Karpas-422 (cell line): ENCODE results near the gene PGAM1. TPM values are rescaled to one million over a fixed set of nuclear protein-coding genes. Genes with fewer than 3 reads are reported as not detected.

Experiments
- DNase-seq: peaks from one replicate; pipeline ENCODE4 v3.0.0-alpha.2; 2015
- H2AFZ ChIP-seq: fragments of 200-600 bp; sonication (generic); 2 replicates; pipeline ENCODE4 v1.6.1; 2014; ENCODE audit warnings: antibody characterized with exemption, low read length, mixed read lengths
- H3K27ac ChIP-seq: fragments of 200-600 bp; sonication (generic); 2 replicates; pipeline ENCODE4 v1.5.1; 2014; ENCODE audit warnings: mild to moderate bottlenecking, low read length, moderate library complexity
- H3K27me3 ChIP-seq: fragments of 200-600 bp; sonication (generic); 2 replicates; pipeline ENCODE4 v1.6.1; 2014; ENCODE audit warnings: low read length, mixed read lengths
- H3K36me3 ChIP-seq: fragments of 200-600 bp; sonication (generic); 2 replicates; pipeline ENCODE4 v1.6.1; 2014; ENCODE audit warnings: low read length, mixed read lengths; ENCODE audit not compliant: insufficient read depth
- H3K4me1 ChIP-seq: fragments of 200-600 bp; sonication (generic); 2 replicates; pipeline ENCODE4 v1.6.1; 2014; ENCODE audit warnings: mild to moderate bottlenecking, low read length, mixed read lengths
- H3K4me2 ChIP-seq: fragments of 200-600 bp; sonication (generic); 2 replicates; pipeline ENCODE4 v1.6.1; 2014; ENCODE audit warnings: low read length, low read depth, mild to moderate bottlenecking; ENCODE audit not compliant: poor library complexity, severe bottlenecking
- H3K4me3 ChIP-seq: fragments of 200-600 bp; sonication (generic); 2 replicates; pipeline ENCODE4 v1.5.1; 2014; ENCODE audit warnings: mild to moderate bottlenecking, antibody characterized with exemption, low read length, mixed read lengths
- H3K79me2 ChIP-seq: fragments of 200-600 bp; sonication (generic); 2 replicates; pipeline ENCODE4 v1.6.1; 2014; ENCODE audit warnings: mild to moderate bottlenecking, low read length, mixed read lengths
- H3K9ac ChIP-seq: fragments of 200-600 bp; sonication (generic); 2 replicates; pipeline ENCODE4 v1.6.0; 2014; ENCODE audit warnings: low read length
- H3K9me2 ChIP-seq: fragments of 200-600 bp; sonication (generic), shearing (Covaris generic); replicated peaks from 2 replicates; pipeline ENCODE4 v1.6.0; 2014; ENCODE audit warnings: mild to moderate bottlenecking, low read length, moderate library complexity; ENCODE audit not compliant: insufficient read depth
- H3K9me3 ChIP-seq: fragments of 300-700, 200-600 bp; sonication (generic); 2 replicates; pipeline ENCODE4 v1.6.1; 2014; ENCODE audit warnings: low read length, mixed read lengths
- H4K20me1 ChIP-seq: fragments of 200-600 bp; sonication (generic); 2 replicates; pipeline ENCODE4 v1.6.1; 2014; ENCODE audit warnings: mild to moderate bottlenecking, antibody characterized with exemption, low read length, low read depth; ENCODE audit not compliant: insufficient read depth
- total RNA-seq: library from RNA; depleted of rRNA; stranded (reverse); fragments of >200 nt; shearing (Covaris generic); gene quantifications from 2 replicates; pipeline ENCODE4 v1.2.3, GENCODE V29; 2014; ENCODE audit warnings: low replicate concordance

The PGAM1 gene
- total RNA-seq, 1 experiment from 2014 or later, result 234 TPM

DNA sequence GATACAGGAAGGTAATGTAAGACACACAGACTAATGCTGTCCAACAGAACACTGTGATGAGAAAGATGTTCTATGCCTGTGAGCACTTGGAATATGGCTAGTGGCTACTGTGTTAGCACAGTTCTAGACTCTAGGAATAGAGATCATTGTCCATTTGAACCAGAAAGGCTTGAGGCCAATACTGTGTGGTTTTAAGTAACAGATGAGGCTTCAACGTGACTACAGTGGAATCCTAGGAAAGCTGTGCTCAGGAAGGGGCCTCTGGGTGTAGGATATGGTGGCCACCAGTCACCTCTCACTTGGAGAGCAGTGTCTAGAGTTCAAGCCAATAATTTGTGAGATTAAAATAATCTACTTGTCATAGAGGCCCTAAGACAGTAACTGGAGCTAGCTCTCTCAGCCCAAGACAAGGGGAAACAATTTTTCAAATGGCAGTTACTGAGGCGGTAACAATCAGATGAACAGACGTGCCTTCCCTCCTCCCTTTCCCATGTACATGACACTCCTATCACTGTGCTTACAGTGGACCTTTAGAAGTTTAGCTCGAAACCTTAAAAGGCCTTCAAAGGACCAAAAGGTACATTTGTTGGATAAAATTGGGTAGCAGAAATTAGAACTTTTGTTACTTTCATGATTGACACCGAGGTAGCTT is 30.2 kb downstream of the PGAM1 start:
- no peak overlapping the region for H3K9ac ChIP-seq
- H3K79me2 ChIP-seq, result no peaks in the 10 kb centered on the region
- H3K27me3 ChIP-seq, result no peaks in the 10 kb centered on the region
- H3K9me2 ChIP-seq, result no peaks in the 10 kb centered on the region
- no peaks in the 10 kb centered on the region for H4K20me1 ChIP-seq
- H3K27ac ChIP-seq, result no peak overlapping the region
- H3K4me3 ChIP-seq, result no peak overlapping the region
- H3K9me3 ChIP-seq, result no peaks in the 10 kb centered on the region
- H2AFZ ChIP-seq, result no peak overlapping the region
- peaks cover 5% of the 10 kb centered on the region; the same call in 1 of the 2 replicates for H3K36me3 ChIP-seq
- DNase-seq, result no peak
- H3K4me1 ChIP-seq, result no peaks in the 10 kb centered on the region
- no peak overlapping the region for H3K4me2 ChIP-seq

DNA sequence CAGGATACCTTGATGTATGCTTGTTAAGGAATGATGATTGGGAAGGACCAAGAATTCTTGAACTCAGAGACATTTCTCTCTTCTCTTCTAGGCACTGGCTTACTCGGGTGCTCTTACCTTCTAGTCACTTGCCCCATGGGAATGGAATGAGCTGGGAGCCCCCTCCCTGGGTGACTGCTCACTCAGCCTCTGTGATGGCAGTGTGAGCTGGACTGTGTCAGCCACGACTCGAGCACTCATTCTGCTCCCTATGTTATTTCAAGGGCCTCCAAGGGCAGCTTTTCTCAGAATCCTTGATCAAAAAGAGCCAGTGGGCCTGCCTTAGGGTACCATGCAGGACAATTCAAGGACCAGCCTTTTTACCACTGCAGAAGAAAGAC is 30.7 kb downstream of the PGAM1 start:
- Histone ChIP-seq H3K79me2 (no peaks in the 10 kb centered on the region), H4K20me1 (no peaks in the 10 kb centered on the region), H3K4me1 (no peaks in the 10 kb centered on the region), H3K27me3 (no peaks in the 10 kb centered on the region), H3K9me3 (no peaks in the 10 kb centered on the region), H2AFZ (no peak overlapping the region), H3K4me2 (no peak overlapping the region), H3K9me2 (no peaks in the 10 kb centered on the region), H3K9ac (no peak overlapping the region), H3K4me3 (no peak overlapping the region), H3K27ac (no peak overlapping the region), H3K36me3 (peaks cover 5% of the 10 kb centered on the region; the same call in 1 of the 2 replicates)
- DNase-seq, result no peak

- Histone ChIP-seq H4K20me1 (no peaks in the 10 kb centered on the region), H3K4me2 (no peak overlapping the region), H3K4me1 (no peaks in the 10 kb centered on the region), H3K9ac (no peak overlapping the region), H3K36me3 (peaks cover 13% of the 10 kb centered on the region; the same call in 1 of the 2 replicates), H2AFZ (no peak overlapping the region), H3K27ac (no peak overlapping the region), H3K27me3 (no peaks in the 10 kb centered on the region), H3K9me3 (no peaks in the 10 kb centered on the region), H3K4me3 (no peak overlapping the region), H3K9me2 (no peaks in the 10 kb centered on the region), H3K79me2 (no peaks in the 10 kb centered on the region)
- DNase-seq, result no peak
These were observed 33.1 kb downstream of the PGAM1 start for GRCh38 chr10:97459111-97459510.

GRCh38 chr10:97459933-97460332 is 33.9 kb downstream of the PGAM1 start:
- Histone ChIP-seq H3K79me2 (no peaks in the 10 kb centered on the region), H3K27ac (no peak overlapping the region), H4K20me1 (no peaks in the 10 kb centered on the region)

GRCh38 chr10:97462309-97462708 is 36.3 kb downstream of the PGAM1 start:
- Histone ChIP-seq H4K20me1 (no peaks in the 10 kb centered on the region), H3K9me3 (no peaks in the 10 kb centered on the region), H3K9me2 (no peaks in the 10 kb centered on the region), H3K9ac (no peak overlapping the region), H2AFZ (no peak overlapping the region), H3K36me3 (peaks cover 13% of the 10 kb centered on the region; the same call in 1 of the 2 replicates), H3K4me3 (no peak overlapping the region), H3K79me2 (no peaks in the 10 kb centered on the region), H3K4me2 (no peak overlapping the region), H3K4me1 (no peaks in the 10 kb centered on the region), H3K27me3 (no peaks in the 10 kb centered on the region), H3K27ac (no peak overlapping the region)
- DNase-seq, result no peak

More at GRCh38 chr10:97459933-97460332, 33.9 kb downstream of the PGAM1 start:
- H2AFZ ChIP-seq, result no peak overlapping the region
- no peak overlapping the region for H3K4me2 ChIP-seq
- DNase-seq, result no peak
- H3K4me3 ChIP-seq, result no peak overlapping the region
- H3K4me1 ChIP-seq, result no peaks in the 10 kb centered on the region
- H3K9me3 ChIP-seq, result no peaks in the 10 kb centered on the region
- peaks cover 13% of the 10 kb centered on the region; the same call in 1 of the 2 replicates for H3K36me3 ChIP-seq
- no peaks in the 10 kb centered on the region for H3K27me3 ChIP-seq
- H3K9me2 ChIP-seq, result no peaks in the 10 kb centered on the region
- no peak overlapping the region for H3K9ac ChIP-seq

- Histone ChIP-seq H3K79me2 (no peaks in the 10 kb centered on the region), H3K4me1 (no peaks in the 10 kb centered on the region), H3K27ac (no peak overlapping the region), H2AFZ (no peak overlapping the region), H3K9me3 (no peaks in the 10 kb centered on the region), H3K4me3 (no peak overlapping the region), H3K36me3 (peaks cover 13% of the 10 kb centered on the region; the same call in 1 of the 2 replicates), H3K4me2 (no peak overlapping the region), H3K9ac (no peak overlapping the region), H4K20me1 (no peaks in the 10 kb centered on the region), H3K9me2 (no peaks in the 10 kb centered on the region), H3K27me3 (no peaks in the 10 kb centered on the region)
- peak; percentile 66 for DNase-seq
These were observed 37.6 kb downstream of the PGAM1 start for GRCh38 chr10:97463363-97464132.

GRCh38 chr10:97464226-97464625 is 38.2 kb downstream of the PGAM1 start:
- Histone ChIP-seq H3K4me3 (no peak overlapping the region), H3K36me3 (peaks cover 8% of the 10 kb centered on the region; the same call in 1 of the 2 replicates), H4K20me1 (no peaks in the 10 kb centered on the region), H3K9ac (no peak overlapping the region), H3K4me2 (no peak overlapping the region), H3K79me2 (no peaks in the 10 kb centered on the region), H2AFZ (no peak overlapping the region), H3K9me2 (no peaks in the 10 kb centered on the region), H3K27ac (no peak overlapping the region), H3K27me3 (no peaks in the 10 kb centered on the region), H3K9me3 (no peaks in the 10 kb centered on the region), H3K4me1 (no peaks in the 10 kb centered on the region)
- DNase-seq, result no peak

DNA sequence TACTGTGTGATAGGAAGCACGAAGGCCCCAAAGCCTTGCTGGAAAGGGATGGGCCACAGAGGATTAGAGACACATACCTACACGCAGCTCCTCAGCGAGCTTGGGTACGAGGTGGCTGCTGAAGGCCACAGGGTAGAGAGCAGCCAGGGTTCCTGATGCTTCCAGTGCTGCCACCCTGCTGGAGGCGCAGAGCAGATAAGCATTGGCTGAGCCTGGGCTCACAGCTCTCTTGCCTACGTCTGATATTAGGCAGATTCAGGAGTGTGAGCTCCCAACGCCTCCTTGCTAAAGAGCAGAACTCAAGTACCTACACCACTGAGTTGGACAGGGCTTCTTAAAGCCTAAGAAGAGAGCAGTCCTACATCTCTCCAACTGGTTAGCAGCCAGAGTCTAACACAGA is 40.0 kb downstream of the PGAM1 start:
- H3K79me2 ChIP-seq, result no peaks in the 10 kb centered on the region
- no peak overlapping the region for H3K27ac ChIP-seq
- no peak overlapping the region for H3K4me3 ChIP-seq
- H3K4me1 ChIP-seq, result no peaks in the 10 kb centered on the region
- no peak overlapping the region for H2AFZ ChIP-seq
- peaks cover 8% of the 10 kb centered on the region; the same call in 1 of the 2 replicates for H3K36me3 ChIP-seq
- no peaks in the 10 kb centered on the region for H3K9me2 ChIP-seq
- H3K9me3 ChIP-seq, result no peaks in the 10 kb centered on the region
- H3K27me3 ChIP-seq, result no peaks in the 10 kb centered on the region
- no peaks in the 10 kb centered on the region for H4K20me1 ChIP-seq
- H3K4me2 ChIP-seq, result no peak overlapping the region
- no peak for DNase-seq
- H3K9ac ChIP-seq, result no peak overlapping the region
